T follicular helper cell (primary cell): Measurements from ENCODE around the gene COBLL1.
"Not testable (repeated sequence)": the region's sequence is repeated elsewhere in the genome, so short reads cannot be mapped to it uniquely, and the experiment has no call there.

Experiments used
- DNase-seq: peaks from one replicate; pipeline ENCODE4 v3.0.0-alpha.2; 2020; ENCODE audit warnings: low read depth

COBLL1 gene

GRCh38 chr2:164785457-164785856, 56.2 kb downstream of the COBLL1 start:
- DNase-seq = no peak

- DNase-seq = no peak
Observed at GRCh38 chr2:164784376-164784775, 57.2 kb downstream of the COBLL1 start.

GRCh38 chr2:164782323-164782722, 59.3 kb downstream of the COBLL1 start:
- DNase-seq = no peak

- no peak for DNase-seq
Observed at GRCh38 chr2:164781394-164781793, 60.2 kb downstream of the COBLL1 start.

GRCh38 chr2:164780611-164781178, 60.9 kb downstream of the COBLL1 start:
- DNase-seq = no peak

GRCh38 chr2:164779383-164780057, 62.1 kb downstream of the COBLL1 start:
- no peak for DNase-seq

- no peak for DNase-seq
Observed at GRCh38 chr2:164778723-164779122, 62.9 kb downstream of the COBLL1 start.

GRCh38 chr2:164777847-164778461, 63.7 kb downstream of the COBLL1 start:
- no peak for DNase-seq

GRCh38 chr2:164773635-164774034, 68.0 kb downstream of the COBLL1 start:
- DNase-seq = no peak

GRCh38 chr2:164773091-164773490, 68.5 kb downstream of the COBLL1 start:
- no peak for DNase-seq

GRCh38 chr2:164771897-164772296, 69.7 kb downstream of the COBLL1 start:
- DNase-seq = no peak

GRCh38 chr2:164770421-164770916, 71.2 kb downstream of the COBLL1 start:
- no peak for DNase-seq

- no peak for DNase-seq
Observed at GRCh38 chr2:164766954-164767320, 74.7 kb downstream of the COBLL1 start.

- no peak for DNase-seq
Observed at GRCh38 chr2:164766216-164766953, 75.2 kb downstream of the COBLL1 start.

GRCh38 chr2:164764996-164765395, 76.6 kb downstream of the COBLL1 start:
- no peak for DNase-seq

GRCh38 chr2:164764474-164764873, 77.1 kb downstream of the COBLL1 start:
- DNase-seq = no peak

GRCh38 chr2:164763431-164763830, 78.2 kb downstream of the COBLL1 start:
- DNase-seq = no peak

- DNase-seq = no peak
Observed at GRCh38 chr2:164761737-164762460, 79.7 kb downstream of the COBLL1 start.

- not testable (repeated sequence) for DNase-seq
Observed at GRCh38 chr2:164761201-164761600, 80.4 kb downstream of the COBLL1 start.

GRCh38 chr2:164760179-164760578, 81.4 kb downstream of the COBLL1 start:
- no peak for DNase-seq

- DNase-seq = no peak
Observed at GRCh38 chr2:164757934-164758695, 83.5 kb downstream of the COBLL1 start.
